GM12891 (cell line): ENCODE results near the gene ALKAL2.
"Not testable (repeated sequence)": the region's sequence is repeated elsewhere in the genome, so short reads cannot be mapped to it uniquely, and the experiment has no call there.

ENCODE experiments used
- DNase-seq: peaks from one replicate; pipeline ENCODE4 v3.0.0; 2011; ENCODE audit warnings: low spot score; ENCODE audit not compliant: insufficient read length
- FAIRE-seq: peaks from 2 replicates; lab custom pipeline; 2011; peaks lifted over from hg19 to GRCh38; lab: Jason Lieb, UNC
- PAX5 ChIP-seq: IDR thresholded peaks from 2 replicates; pipeline ENCODE4 v1.6.1; 2011; ENCODE audit warnings: low read length, moderate library complexity, mild to moderate bottlenecking; ENCODE audit not compliant: insufficient read depth, severe bottlenecking
- POLR2A ChIP-seq: IDR thresholded peaks from 2 replicates; pipeline ENCODE4 v1.6.1; 2011; ENCODE audit warnings: low read depth, low read length, control low read depth
- POLR2AphosphoS5 ChIP-seq: IDR thresholded peaks from 2 replicates; pipeline ENCODE4 v1.6.1; 2011; ENCODE audit warnings: low read depth, low read length, control low read depth
- POU2F2 ChIP-seq: IDR thresholded peaks from 2 replicates; pipeline ENCODE4 v1.6.1; 2011; ENCODE audit warnings: low read depth, mild to moderate bottlenecking, control low read depth, low read length, moderate library complexity
- SPI1 ChIP-seq: IDR thresholded peaks from 2 replicates; pipeline ENCODE4 v1.6.1; 2011; ENCODE audit warnings: low read depth, low read length, control low read depth
- TAF1 ChIP-seq: IDR thresholded peaks from 2 replicates; pipeline ENCODE4 v1.6.1; 2011; ENCODE audit warnings: low read depth, low read length, control low read depth

The ALKAL2 gene

GRCh38 chr2:317501-318424, 29.9 kb upstream of the ALKAL2 start:
- DNase-seq (no peak), FAIRE-seq (no peak)
- TF ChIP-seq PAX5 (no peak), TAF1 (no peak), POU2F2 (no peak), POLR2AphosphoS5 (no peak), SPI1 (no peak), POLR2A (no peak)

DNA sequence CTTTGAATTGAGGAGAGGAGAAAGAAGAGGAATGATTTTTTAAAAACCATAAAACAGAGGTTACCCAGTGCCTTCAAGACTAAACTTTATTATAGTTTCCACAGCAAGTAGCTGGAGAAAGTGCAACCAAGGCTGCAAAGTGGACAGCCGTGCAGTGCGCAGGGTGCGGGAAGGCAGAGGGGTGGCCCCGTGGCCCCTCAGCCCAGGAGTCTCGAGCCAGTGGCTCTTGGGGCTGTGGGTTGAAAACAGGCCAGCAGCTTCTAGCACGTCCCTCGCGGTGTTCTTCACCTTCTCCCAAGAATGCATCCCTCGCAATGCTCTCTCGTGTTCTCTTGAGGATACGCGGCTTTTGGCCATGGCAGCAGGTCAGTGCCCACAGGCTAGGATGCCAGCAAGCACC, 28.5 kb upstream of the ALKAL2 start:
- FAIRE-seq: no peak
- TF ChIP-seq POLR2AphosphoS5: no peak
- TF ChIP-seq POU2F2: no peak
- TF ChIP-seq SPI1: no peak
- TF ChIP-seq POLR2A: no peak
- TF ChIP-seq PAX5: no peak
- no peak for TF ChIP-seq TAF1

DNA sequence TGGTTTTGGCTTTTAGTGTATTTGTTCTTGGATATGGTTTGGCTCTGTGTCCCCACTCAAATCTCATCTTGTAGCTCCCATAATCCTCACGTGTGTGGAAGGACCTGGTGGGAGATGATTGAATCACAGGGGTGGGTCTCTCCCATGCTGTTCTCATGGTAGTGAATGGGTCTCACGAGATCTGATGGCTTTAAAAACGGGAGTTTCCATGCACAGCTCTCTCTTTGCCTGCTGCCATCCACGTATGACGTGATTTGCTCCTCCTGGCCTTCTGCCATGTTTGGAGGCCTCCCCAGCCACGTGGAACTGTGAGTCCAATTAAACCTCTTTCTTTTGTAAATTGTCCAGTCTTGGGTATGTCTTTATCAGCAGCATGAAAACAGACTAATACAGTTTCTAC, 28.0 kb upstream of the ALKAL2 start:
- FAIRE-seq, DNase-seq: not testable (repeated sequence)

More for the DNA sequence above, 28.5 kb upstream of the ALKAL2 start:
- DNase-seq: no peak

GRCh38 chr2:314561-315336, 26.9 kb upstream of the ALKAL2 start:
- no peak for TF ChIP-seq TAF1
- TF ChIP-seq POLR2AphosphoS5: no peak
- TF ChIP-seq PAX5: no peak
- no peak for TF ChIP-seq SPI1
- TF ChIP-seq POLR2A: no peak
- TF ChIP-seq POU2F2: no peak
- no peak for FAIRE-seq
- no peak for DNase-seq

- TF ChIP-seq POLR2A (no peak), TAF1 (no peak), PAX5 (no peak), POU2F2 (no peak), POLR2AphosphoS5 (no peak), SPI1 (no peak)
- no peak for DNase-seq
- no peak for FAIRE-seq
Observed at GRCh38 chr2:313991-314390, 26.1 kb upstream of the ALKAL2 start.

DNA sequence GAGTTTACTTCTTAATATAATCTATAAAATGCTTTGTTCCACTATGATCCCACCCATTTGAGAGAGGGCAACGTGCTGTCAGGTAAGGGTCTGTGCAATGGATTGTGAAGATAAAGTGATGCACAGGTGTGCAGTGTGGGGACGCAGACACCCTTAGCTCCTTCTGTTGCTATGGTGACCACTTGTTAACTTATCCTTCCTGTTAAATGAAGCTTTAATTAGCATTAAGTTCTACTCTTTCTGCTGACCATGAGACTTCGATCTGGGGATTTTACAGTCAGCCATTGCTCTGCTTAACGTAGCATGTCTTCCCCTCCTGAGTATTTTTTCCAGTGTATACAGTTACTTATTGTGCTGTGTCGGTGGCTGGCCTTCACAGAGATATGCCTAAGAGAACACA, 23.1 kb upstream of the ALKAL2 start:
- no peak for DNase-seq
- TF ChIP-seq POLR2AphosphoS5 (no peak), PAX5 (no peak), POLR2A (no peak), POU2F2 (no peak), TAF1 (no peak), SPI1 (no peak)
- FAIRE-seq: no peak

DNA sequence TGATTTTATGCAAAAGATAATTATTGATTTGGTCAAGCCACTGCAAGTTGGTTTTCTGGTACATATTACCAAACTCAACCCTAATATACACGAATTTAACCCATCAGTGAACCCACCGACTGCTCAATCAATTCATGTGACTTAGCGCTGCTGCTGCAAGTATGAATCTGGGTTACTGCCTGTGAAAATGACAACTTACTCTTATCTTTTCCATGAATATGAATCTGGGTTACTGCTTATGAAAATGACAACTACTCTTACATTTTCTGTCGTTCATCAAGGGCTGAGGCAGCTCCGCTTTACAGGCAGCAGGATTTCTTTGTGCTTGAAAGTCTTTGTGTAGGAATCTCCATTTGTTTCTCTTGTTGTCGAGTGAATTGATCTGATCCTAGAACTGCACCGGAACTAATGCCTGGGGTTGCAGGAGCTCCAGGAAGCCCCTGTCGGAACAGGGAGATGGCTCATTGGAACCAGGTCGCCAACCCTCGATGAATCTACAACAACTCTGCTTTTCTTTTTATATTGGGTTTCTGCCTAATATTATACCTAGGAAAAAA, 22.1 kb upstream of the ALKAL2 start:
- no peak for FAIRE-seq
- TF ChIP-seq TAF1 (no peak), SPI1 (no peak)
- DNase-seq: no peak

DNA sequence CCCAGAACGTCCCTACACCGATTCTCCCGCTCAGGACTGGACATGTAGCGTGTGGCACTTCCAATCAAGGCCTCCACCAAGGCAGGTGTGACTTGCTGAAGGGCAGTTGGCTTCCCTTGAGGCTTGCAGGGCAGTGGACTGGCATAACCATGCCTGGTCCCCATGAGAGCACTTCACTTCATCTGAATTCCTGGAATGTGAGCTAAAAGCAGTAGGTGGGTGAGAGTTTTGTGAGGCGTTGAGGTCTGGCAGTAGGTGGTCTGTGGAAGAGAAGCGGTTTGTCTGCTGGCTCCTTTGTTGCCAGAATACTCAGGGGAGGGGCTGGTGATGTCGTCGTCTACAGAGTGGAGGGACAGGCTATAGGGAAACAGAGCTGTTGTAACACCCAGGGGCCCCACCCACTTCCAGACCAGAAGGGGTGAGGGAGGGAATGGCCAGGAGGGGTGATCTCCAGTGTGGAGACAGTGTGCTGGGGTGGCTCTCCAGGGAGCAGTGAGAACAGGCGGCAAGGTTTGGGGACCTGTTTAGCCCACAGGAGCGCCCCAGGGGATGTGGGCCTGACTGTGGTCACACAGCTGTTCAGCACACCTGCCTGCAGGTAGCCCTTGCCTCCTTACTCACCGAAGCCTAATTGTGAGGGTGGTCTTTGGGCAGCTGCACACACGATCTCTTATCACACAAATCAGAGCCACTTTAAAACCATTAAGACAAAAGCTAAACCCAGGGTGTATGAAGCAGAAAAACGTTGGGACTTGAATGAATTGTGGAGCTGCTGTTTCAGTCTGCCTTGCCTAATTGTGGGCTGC, 21.5 kb upstream of the ALKAL2 start:
- no peak for TF ChIP-seq PAX5
- no peak for TF ChIP-seq SPI1
- TF ChIP-seq POLR2A: no peak
- no peak for TF ChIP-seq TAF1
- no peak for TF ChIP-seq POU2F2
- no peak for TF ChIP-seq POLR2AphosphoS5
- FAIRE-seq (no peak), DNase-seq (no peak)

- FAIRE-seq (no peak), DNase-seq (no peak)
- TF ChIP-seq POU2F2 (no peak), POLR2AphosphoS5 (no peak)
Observed at GRCh38 chr2:305366-305765, 17.5 kb upstream of the ALKAL2 start.
